PFSK-1 (cell line): ENCODE results near the gene CPAMD8.

Experiments
- POLR2AphosphoS5 ChIP-seq: IDR thresholded peaks from 2 replicates; pipeline ENCODE4 v1.6.1; 2012; ENCODE audit warnings: low read depth, mild to moderate bottlenecking, control low read depth, low read length, moderate library complexity
- SIN3A ChIP-seq: IDR thresholded peaks from 2 replicates; pipeline ENCODE4 v1.6.1; 2012; ENCODE audit warnings: mild to moderate bottlenecking, low read length, moderate library complexity, borderline replicate concordance; ENCODE audit not compliant: insufficient read depth
- TAF1 ChIP-seq: IDR thresholded peaks from 2 replicates; pipeline ENCODE4 v1.6.1; 2012; ENCODE audit warnings: low read length, control low read depth, borderline replicate concordance; ENCODE audit not compliant: insufficient read depth
- TF ChIP-seq, protein P1 (sequence below), 2 experiments: IDR thresholded peaks; 2 replicates each; pipeline versions ENCODE4 v1.6.1 to v1.8.0; 2011 to 2012; ENCODE audit warnings: low read depth in 2 of 2, low read length in 2 of 2, control low read depth in 1 of 2, inconsistent platforms in 1 of 2, mild to moderate bottlenecking in 1 of 2, moderate library complexity in 1 of 2; ENCODE audit not compliant: insufficient read depth in 1 of 2

DNA sequence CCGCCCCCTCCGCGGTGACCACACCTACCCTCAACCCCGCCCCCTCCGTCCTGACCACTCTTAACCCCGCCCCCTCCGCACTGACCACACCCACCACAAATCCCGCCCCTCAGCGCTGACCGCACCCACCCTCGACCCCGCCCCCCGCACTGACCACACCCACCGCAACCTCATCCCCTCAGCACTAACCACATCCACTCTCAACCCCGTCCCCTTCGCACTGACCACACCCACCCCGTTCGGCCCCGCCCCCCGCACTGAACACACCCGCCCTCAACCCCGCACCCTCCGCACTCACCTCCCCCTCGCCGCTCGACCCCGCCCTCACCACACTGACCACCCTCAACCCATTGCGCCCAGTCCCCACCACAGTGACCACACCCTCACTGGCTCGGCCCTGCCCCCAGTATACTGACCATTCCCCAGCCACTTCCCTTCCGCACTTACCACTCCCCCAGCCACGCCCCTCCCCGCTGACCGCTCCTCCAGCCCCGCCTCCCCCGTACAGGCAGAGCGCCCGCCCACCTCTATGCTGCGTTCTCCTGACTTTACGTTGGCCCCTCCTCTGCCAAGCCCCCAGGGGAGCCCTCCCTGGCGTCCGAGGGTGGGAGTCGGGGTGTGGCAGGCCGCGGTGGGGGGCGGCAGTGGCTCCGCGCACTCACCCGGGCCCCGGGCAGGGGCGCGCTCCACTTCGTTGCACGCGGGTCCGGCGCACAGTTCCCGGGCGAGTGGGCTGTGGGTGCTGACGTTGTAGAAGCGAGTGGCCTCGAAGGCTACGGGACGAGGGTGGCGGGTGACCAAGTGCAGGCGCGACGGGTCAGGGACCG lies 129.4 kb downstream of the CPAMD8 start:
- TF ChIP-seq, protein P1, sequence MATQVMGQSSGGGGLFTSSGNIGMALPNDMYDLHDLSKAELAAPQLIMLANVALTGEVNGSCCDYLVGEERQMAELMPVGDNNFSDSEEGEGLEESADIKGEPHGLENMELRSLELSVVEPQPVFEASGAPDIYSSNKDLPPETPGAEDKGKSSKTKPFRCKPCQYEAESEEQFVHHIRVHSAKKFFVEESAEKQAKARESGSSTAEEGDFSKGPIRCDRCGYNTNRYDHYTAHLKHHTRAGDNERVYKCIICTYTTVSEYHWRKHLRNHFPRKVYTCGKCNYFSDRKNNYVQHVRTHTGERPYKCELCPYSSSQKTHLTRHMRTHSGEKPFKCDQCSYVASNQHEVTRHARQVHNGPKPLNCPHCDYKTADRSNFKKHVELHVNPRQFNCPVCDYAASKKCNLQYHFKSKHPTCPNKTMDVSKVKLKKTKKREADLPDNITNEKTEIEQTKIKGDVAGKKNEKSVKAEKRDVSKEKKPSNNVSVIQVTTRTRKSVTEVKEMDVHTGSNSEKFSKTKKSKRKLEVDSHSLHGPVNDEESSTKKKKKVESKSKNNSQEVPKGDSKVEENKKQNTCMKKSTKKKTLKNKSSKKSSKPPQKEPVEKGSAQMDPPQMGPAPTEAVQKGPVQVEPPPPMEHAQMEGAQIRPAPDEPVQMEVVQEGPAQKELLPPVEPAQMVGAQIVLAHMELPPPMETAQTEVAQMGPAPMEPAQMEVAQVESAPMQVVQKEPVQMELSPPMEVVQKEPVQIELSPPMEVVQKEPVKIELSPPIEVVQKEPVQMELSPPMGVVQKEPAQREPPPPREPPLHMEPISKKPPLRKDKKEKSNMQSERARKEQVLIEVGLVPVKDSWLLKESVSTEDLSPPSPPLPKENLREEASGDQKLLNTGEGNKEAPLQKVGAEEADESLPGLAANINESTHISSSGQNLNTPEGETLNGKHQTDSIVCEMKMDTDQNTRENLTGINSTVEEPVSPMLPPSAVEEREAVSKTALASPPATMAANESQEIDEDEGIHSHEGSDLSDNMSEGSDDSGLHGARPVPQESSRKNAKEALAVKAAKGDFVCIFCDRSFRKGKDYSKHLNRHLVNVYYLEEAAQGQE (IDR thresholded peaks at IDR 0.05; ENCODE audit: insufficient read depth in 1 of 2, low read depth in 2 of 2, low read length in 2 of 2) = no peak
- no peak for TF ChIP-seq SIN3A
- no peak for TF ChIP-seq TAF1
- TF ChIP-seq POLR2AphosphoS5 = no peak
